ENCODE data around the gene FLNB. TPM values are rescaled to one million over a fixed set of nuclear protein-coding genes. Genes with fewer than 3 reads are reported as not detected.

FLNB gene
- total RNA-seq, 2 experiments from 2014 or later, result 26.3 to 28.4 TPM

DNA sequence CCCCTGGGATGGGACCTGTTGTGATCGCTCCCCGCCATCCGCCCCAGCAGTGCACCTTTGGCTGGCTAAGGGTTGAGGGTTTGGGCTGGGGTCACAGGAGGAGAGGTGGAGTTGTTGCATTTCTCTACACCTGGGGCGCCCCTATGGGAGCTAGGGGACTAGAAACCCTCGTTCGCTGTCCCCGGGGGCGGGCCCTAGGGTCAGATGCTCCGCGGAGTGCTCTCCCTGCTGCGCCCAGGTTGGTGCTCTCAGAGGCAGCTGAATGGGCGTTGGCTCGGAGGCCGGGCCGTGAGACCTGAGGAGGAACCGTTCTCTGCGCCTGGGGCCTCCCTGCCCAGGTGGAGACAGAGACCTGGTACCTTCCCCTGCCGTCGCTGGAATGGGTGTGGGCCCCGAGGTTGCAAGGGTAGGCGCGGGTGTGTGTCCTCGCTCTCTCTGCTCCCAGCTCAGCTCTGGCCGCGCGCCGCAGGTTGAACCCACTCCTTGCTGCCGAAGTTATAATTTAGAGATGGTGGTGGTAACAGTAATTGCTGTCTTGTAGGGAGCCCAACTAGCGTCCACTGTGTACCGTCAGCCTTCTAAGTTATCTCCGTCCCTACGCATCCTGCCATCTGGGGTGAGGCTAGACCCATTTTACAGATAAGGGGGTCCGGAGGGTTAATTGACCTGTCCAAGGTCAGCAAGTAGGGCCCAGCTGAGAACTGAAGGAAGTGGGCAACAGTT lies 965 bp downstream of the FLNB start:
- peak overlapping the region; percentile 91 for H3K4me3 Mint-ChIP-seq
- H3K27ac Mint-ChIP-seq, result peak overlapping the region; percentile 46
- H3K27me3 Mint-ChIP-seq, result no peaks in the 10 kb centered on the region
- TF ChIP-seq, protein P1, sequence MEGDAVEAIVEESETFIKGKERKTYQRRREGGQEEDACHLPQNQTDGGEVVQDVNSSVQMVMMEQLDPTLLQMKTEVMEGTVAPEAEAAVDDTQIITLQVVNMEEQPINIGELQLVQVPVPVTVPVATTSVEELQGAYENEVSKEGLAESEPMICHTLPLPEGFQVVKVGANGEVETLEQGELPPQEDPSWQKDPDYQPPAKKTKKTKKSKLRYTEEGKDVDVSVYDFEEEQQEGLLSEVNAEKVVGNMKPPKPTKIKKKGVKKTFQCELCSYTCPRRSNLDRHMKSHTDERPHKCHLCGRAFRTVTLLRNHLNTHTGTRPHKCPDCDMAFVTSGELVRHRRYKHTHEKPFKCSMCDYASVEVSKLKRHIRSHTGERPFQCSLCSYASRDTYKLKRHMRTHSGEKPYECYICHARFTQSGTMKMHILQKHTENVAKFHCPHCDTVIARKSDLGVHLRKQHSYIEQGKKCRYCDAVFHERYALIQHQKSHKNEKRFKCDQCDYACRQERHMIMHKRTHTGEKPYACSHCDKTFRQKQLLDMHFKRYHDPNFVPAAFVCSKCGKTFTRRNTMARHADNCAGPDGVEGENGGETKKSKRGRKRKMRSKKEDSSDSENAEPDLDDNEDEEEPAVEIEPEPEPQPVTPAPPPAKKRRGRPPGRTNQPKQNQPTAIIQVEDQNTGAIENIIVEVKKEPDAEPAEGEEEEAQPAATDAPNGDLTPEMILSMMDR (IDR thresholded peaks at IDR 0.05), result no peak
- no peaks in the 10 kb centered on the region for H3K36me3 Mint-ChIP-seq (ENCODE audit: low read depth)
- intact Hi-C loops (cut with micrococcal nuclease), result loop anchor here (5.0 kb wide), 1 partner anchor 158 kb away; no protein-coding TSS in a partner anchor
- CTCF ChIA-PET, result interaction anchor here (0.6 to 3.5 kb wide), 25 partner anchors 11 to 1028 kb away, joined by 3 to 37 read pairs (median 4); no protein-coding TSS in a partner anchor
- no peaks in the 10 kb centered on the region for H3K9me3 Mint-ChIP-seq
- DNase-seq (peak; percentile 65), ATAC-seq (peak; percentile 31)
- POLR2A ChIA-PET, result interaction anchor here (0.7 to 2.3 kb wide), 7 partner anchors 9 to 206 kb away, joined by 3 to 8 read pairs (median 3); no protein-coding TSS in a partner anchor
- H3K4me1 Mint-ChIP-seq (ENCODE audit: low read depth), result peaks cover 35% of the 10 kb centered on the region

DNA sequence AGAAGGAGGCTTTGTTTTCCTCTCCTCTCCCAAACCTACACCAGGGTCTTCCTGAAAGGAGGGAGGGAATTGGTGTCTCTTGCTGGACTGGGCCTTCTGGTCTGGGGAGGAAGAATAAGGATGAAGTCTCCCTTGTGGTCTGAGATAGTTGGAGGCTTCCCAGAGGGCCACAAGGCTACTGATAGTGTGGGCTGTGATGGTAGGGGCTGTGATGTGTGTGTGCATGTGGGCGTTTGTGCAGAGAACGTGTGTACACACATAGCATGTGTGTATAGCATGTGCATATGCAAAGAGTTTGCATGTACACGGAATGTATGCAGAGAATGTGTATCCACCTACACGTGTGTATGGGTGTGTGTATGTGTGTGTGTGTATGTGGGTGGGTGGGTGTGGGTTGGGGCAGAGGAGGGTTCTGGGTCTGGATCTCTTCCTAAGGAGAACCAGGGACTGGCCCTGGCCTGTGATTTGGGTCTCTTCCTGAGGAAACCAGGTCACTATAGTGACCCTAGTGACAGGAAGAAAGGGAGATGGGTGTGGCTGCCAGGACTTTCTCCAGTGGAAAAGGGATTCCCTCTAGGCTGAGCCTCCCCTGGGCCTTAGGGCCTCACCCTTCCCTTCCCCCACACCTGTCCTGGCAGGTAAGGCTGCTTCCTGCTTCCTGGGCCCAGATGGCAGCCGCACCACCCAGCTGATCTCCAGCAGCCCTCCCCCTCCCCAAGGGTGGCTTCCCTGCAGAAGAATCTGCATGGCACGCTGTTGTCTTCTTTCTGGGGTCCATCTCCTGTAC lies 1.7 kb downstream of the FLNB start:
- TF ChIP-seq, protein P1 (IDR thresholded peaks at IDR 0.05), result no peak
- CTCF ChIA-PET, result interaction anchor here (1.3 to 3.5 kb wide), 7 partner anchors 10 to 208 kb away, joined by 3 to 37 read pairs (median 20); no protein-coding TSS in a partner anchor
- peak; percentile 31 for DNase-seq
- intact Hi-C loops (cut with micrococcal nuclease), result loop anchor here (5.0 to 10.0 kb wide), 2 partner anchors 95 to 157 kb away; no protein-coding TSS in a partner anchor
- Mint-ChIP-seq H3K36me3 (ENCODE audit: low read depth) (no peaks in the 10 kb centered on the region), H3K4me1 (ENCODE audit: low read depth) (peaks cover 35% of the 10 kb centered on the region), H3K27ac (no peak overlapping the region), H3K4me3 (peak overlapping the region; percentile 91), H3K27me3 (no peaks in the 10 kb centered on the region), H3K9me3 (no peaks in the 10 kb centered on the region)
- POLR2A ChIA-PET, result interaction anchor here (1.5 to 2.3 kb wide), 2 partner anchors 8 to 10 kb away, joined by 4 to 8 read pairs; no protein-coding TSS in a partner anchor
- no peak for ATAC-seq

DNA sequence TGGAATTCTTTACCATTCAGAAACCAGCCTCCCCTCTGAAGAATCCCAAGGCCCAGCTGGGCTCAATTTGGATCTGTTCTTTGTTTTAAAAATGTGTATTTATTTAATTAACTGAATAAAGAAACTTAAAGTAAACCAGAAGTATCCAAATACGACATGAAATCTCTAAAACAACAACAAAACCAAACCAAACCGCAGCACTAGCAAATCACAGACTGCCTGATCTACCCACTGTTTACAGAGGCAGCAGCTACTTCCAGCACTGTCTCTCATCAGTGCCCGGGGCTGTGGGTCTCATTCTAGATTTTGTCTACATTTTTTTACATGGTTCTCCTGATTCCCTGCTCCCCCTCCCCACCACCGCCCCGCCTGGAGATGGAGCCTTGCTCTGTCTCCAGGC lies 2.3 kb downstream of the FLNB start:
- peaks cover 38% of the 10 kb centered on the region for H3K4me1 Mint-ChIP-seq (ENCODE audit: low read depth)
- H3K27me3 Mint-ChIP-seq, result no peaks in the 10 kb centered on the region
- intact Hi-C loops (cut with micrococcal nuclease), result loop anchor here (10.0 kb wide), 1 partner anchor 94 kb away; no protein-coding TSS in a partner anchor
- no peak overlapping the region for H3K27ac Mint-ChIP-seq
- H3K9me3 Mint-ChIP-seq, result no peaks in the 10 kb centered on the region
- CTCF ChIA-PET, result interaction anchor here (0.9 to 1.8 kb wide), 4 partner anchors 65 to 206 kb away, joined by 3 to 5 read pairs (median 3); no protein-coding TSS in a partner anchor
- TF ChIP-seq, protein P1 (IDR thresholded peaks at IDR 0.05), result no peak
- DNase-seq, result no peak
- no peak for ATAC-seq
- H3K4me3 Mint-ChIP-seq, result peak overlapping the region; percentile 91
- H3K36me3 Mint-ChIP-seq (ENCODE audit: low read depth), result no peaks in the 10 kb centered on the region
- POLR2A ChIA-PET, result interaction anchor here (0.8 kb wide), 2 partner anchors 31 to 72 kb away, joined by 3 read pairs; no protein-coding TSS in a partner anchor

DNA sequence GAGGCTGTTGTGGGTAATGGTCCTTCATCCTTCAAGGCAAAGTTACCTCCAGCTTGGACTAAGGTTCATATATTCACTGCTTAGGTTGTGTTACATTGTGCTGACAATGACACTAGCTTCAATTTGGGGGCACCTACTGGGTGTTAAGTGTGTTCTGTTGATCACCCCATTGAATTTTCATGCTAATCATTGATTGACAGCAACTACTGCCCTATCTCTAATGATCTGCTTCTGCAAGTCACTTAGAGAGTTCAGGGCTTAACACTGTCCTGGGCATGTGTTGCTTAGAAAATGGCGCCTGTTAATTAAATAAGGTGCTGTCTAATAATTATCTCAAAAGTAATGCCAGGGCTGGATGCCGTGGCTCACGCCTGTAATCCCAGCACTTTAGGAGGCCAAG lies 3.4 kb downstream of the FLNB start:
- ChIA-PET CTCF (interaction anchor here (1.2 to 2.5 kb wide), 4 partner anchors 28 to 166 kb away, joined by 3 to 8 read pairs (median 5); no protein-coding TSS in a partner anchor), POLR2A (interaction anchor here (0.6 to 0.8 kb wide), 2 partner anchors 21 to 30 kb away, joined by 3 read pairs; no protein-coding TSS in a partner anchor)
- Mint-ChIP-seq H3K4me1 (ENCODE audit: low read depth) (peaks cover 40% of the 10 kb centered on the region), H3K9me3 (no peaks in the 10 kb centered on the region), H3K4me3 (no peak overlapping the region), H3K36me3 (ENCODE audit: low read depth) (no peaks in the 10 kb centered on the region), H3K27me3 (no peaks in the 10 kb centered on the region), H3K27ac (no peak overlapping the region)
- ATAC-seq (no peak), DNase-seq (no peak)
- intact Hi-C loops (cut with micrococcal nuclease), result loop anchor here (10.0 kb wide), 1 partner anchor 93 kb away; no protein-coding TSS in a partner anchor
- TF ChIP-seq, protein P1 (IDR thresholded peaks at IDR 0.05), result no peak
